Kidney (tissue), 14 donors: ENCODE results near the gene YWHAH. TPM values are rescaled to one million over a fixed set of nuclear protein-coding genes. Genes with fewer than 3 reads are reported as not detected.

ENCODE experiments used
- DNase-seq, 5 donors: peaks; one replicate each; pipeline ENCODE4 v3.0.0-alpha.2; 2013 to 2020
- FAIRE-seq: peaks from 2 replicates; lab custom pipeline; 2012; peaks lifted over from hg19 to GRCh38; lab: Jason Lieb, UNC
- H3K27ac ChIP-seq, 2 donors: one replicate each; pipeline ENCODE4 v1.7.0; 2013; ENCODE audit warnings: low read depth in 2 of 2, low read length in 2 of 2, inconsistent platforms in 1 of 2
- H3K27me3 ChIP-seq: one replicate; pipeline ENCODE4 v1.7.1; 2013; ENCODE audit warnings: low read length, inconsistent platforms; ENCODE audit not compliant: control insufficient read depth, insufficient read depth
- H3K36me3 ChIP-seq, 3 donors: one replicate each; pipeline versions ENCODE4 v1.7.0 to v1.7.1; 2013; ENCODE audit warnings: low read length in 3 of 3, control low read depth in 1 of 3, inconsistent platforms in 1 of 3; ENCODE audit not compliant: insufficient read depth in 3 of 3, control insufficient read depth in 2 of 3
- H3K4me1 ChIP-seq, 3 donors: one replicate each; pipeline versions ENCODE4 v1.7.0 to v1.7.1; 2013; ENCODE audit warnings: low read length in 3 of 3, inconsistent platforms in 1 of 3, low read depth in 1 of 3; ENCODE audit not compliant: control insufficient read depth in 2 of 3, insufficient read depth in 2 of 3
- H3K4me3 ChIP-seq, 3 donors: one replicate each; pipeline versions ENCODE4 v1.7.0 to v1.8.1; 2013; ENCODE audit warnings: low read length in 3 of 3, control low read depth in 1 of 3, inconsistent platforms in 1 of 3
- H3K9ac ChIP-seq, 3 donors: one replicate each; pipeline versions ENCODE4 v1.7.0 to v1.7.1; 2013; ENCODE audit warnings: low read length in 3 of 3, control low read depth in 1 of 3, inconsistent platforms in 1 of 3
- H3K9me3 ChIP-seq, 3 donors: one replicate each; pipeline versions ENCODE4 v1.7.0 to v1.7.1; 2013; ENCODE audit warnings: low read length in 3 of 3, control low read depth in 1 of 3, inconsistent platforms in 1 of 3; ENCODE audit not compliant: control insufficient read depth in 2 of 3, insufficient read depth in 1 of 3
- intact Hi-C: fragments of 100-400 bp; cut with DNase I; formaldehyde crosslinking; loops from one replicate; pipeline ENCODE4 v1.11.1; 2022
- polyA plus RNA-seq: library from polyadenylated mRNA; stranded (reverse); fragments of 350-450 nt; fragmentation: Illumina TruSeq; extraction: RNeasy Lipid Tissue Mini Kit (QIAGEN cat#74804); gene quantifications from one replicate; pipeline ENCODE4 v1.2.3, GENCODE V29; 2014; ENCODE audit warnings: low read depth, low replicate concordance; ENCODE audit not compliant: insufficient read depth
- total RNA-seq: library from RNA; stranded (reverse); fragmentation: NEBNext Ultra II Directional; extraction: Animal tissue kit (Norgen Biotek cat#: 25700); gene quantifications from one replicate; pipeline ENCODE4 v1.2.1, GENCODE V29; 2021
- TF ChIP-seq, protein P1 (sequence below): IDR thresholded peaks from 3 replicates; pipeline ENCODE4 v1.5.1; 2012; ENCODE audit warnings: mild to moderate bottlenecking, moderate library complexity, borderline replicate concordance; ENCODE audit not compliant: insufficient read depth; ENCODE audit errors: extremely low read depth
- donor health status: control.
- donor health status: control.
- donor health status: control.
- donor health status: control.
- donor health status: control.
- donor health status: DM: yes; HTN: yes; CAD: no.
- donor health status: Normal renal cell carcinoma (clear cell type).

The YWHAH gene
- total and polyA plus RNA-seq, 2 donors from 2014 or later: 82.0 to 274 TPM

DNA sequence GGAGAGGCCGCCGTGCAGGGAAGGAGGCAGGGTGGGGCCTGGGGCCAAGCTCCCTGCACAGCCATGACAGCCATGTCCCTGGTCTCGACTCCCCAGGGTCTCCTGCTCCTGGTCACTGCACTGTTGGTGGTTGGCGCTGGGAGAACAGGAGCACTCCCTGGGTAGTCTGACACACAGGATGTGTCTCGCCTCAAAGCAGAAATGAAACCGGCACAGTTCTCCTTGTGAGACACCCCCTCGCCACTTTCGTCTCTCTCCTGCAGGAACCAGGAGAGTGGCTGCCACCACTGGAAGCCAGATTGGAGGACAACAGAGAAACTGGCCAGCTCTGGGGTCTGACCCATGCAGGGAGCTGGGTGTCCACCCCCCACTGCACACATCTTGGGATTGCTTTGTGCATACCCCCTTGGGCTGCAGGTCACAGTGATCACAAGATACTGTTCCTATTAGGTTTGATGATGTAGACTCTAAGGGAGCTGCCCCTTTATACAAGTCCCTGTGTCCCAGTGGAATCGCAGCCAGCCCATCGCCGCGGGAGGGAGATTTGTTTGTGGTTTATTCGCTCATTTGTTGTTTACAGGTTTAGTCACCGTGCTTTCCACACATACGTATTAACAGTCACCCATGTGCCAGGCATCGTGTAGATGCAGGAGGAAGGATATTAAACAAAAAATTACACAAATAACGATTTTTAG is 27.0 kb upstream of the YWHAH start:
- no peaks in the 10 kb centered on the region for H3K36me3 ChIP-seq
- no peaks in the 10 kb centered on the region for H3K4me1 ChIP-seq
- no peak overlapping the region for H3K27ac ChIP-seq
- H3K27me3 ChIP-seq: no peaks in the 10 kb centered on the region
- no peak overlapping the region for H3K9ac ChIP-seq
- FAIRE-seq (no peak), DNase-seq (no peak)
- H3K4me3 ChIP-seq: no peak overlapping the region
- no peaks in the 10 kb centered on the region for H3K9me3 ChIP-seq
- intact Hi-C loops: no loop called here
- TF ChIP-seq, protein P1, sequence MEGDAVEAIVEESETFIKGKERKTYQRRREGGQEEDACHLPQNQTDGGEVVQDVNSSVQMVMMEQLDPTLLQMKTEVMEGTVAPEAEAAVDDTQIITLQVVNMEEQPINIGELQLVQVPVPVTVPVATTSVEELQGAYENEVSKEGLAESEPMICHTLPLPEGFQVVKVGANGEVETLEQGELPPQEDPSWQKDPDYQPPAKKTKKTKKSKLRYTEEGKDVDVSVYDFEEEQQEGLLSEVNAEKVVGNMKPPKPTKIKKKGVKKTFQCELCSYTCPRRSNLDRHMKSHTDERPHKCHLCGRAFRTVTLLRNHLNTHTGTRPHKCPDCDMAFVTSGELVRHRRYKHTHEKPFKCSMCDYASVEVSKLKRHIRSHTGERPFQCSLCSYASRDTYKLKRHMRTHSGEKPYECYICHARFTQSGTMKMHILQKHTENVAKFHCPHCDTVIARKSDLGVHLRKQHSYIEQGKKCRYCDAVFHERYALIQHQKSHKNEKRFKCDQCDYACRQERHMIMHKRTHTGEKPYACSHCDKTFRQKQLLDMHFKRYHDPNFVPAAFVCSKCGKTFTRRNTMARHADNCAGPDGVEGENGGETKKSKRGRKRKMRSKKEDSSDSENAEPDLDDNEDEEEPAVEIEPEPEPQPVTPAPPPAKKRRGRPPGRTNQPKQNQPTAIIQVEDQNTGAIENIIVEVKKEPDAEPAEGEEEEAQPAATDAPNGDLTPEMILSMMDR: no peak

GRCh38 chr22:31919730-31920129 is 24.6 kb upstream of the YWHAH start:
- no peak for FAIRE-seq

DNA sequence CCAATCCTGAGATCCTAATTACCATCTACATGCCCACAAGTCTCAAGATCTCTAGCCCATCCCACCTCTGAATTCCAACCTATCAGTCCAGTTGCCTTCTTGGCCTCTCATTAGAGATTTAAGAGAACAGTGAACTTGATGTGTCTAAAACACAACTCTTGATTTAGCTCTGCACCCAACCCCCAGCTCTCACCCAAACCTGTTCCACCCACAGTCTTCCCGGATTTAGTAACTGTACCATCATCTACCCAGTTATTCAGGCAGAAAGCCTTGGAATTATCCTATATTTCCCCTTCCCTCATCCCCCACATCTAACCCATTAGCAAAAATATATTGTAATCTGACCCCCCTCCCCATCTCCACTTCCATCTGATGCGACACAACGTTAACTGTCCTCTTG is 24.0 kb upstream of the YWHAH start:
- intact Hi-C loops: no loop called here
- no peak overlapping the region for H3K27ac ChIP-seq
- no peaks in the 10 kb centered on the region for H3K36me3 ChIP-seq
- FAIRE-seq: no peak
- peaks cover 0 to 3% (median 0%) of the 10 kb centered on the region in 3 donors for H3K4me1 ChIP-seq
- H3K4me3 ChIP-seq: no peak overlapping the region
- no peak overlapping the region for H3K9ac ChIP-seq
- H3K9me3 ChIP-seq: no peaks in the 10 kb centered on the region
- no peak for DNase-seq
- TF ChIP-seq, protein P1: no peak
- H3K27me3 ChIP-seq: no peaks in the 10 kb centered on the region

More at GRCh38 chr22:31919730-31920129, 24.6 kb upstream of the YWHAH start:
- no peak overlapping the region for H3K27ac ChIP-seq
- H3K9me3 ChIP-seq: no peaks in the 10 kb centered on the region
- H3K27me3 ChIP-seq: no peaks in the 10 kb centered on the region
- TF ChIP-seq, protein P1: no peak
- no peak overlapping the region for H3K9ac ChIP-seq
- intact Hi-C loops: no loop called here
- peaks cover 0 to 3% (median 0%) of the 10 kb centered on the region in 3 donors for H3K4me1 ChIP-seq
- no peaks in the 10 kb centered on the region for H3K36me3 ChIP-seq
- DNase-seq: no peak
- no peak overlapping the region for H3K4me3 ChIP-seq
